Measurements from ENCODE around the gene HLA-DPB1. TPM values are rescaled to one million over a fixed set of nuclear protein-coding genes. Genes with fewer than 3 reads are reported as not detected.

Gene HLA-DPB1
- polyA plus RNA-seq (2011; rRNA removed) (8.2 and 11.2 TPM in 2 replicates), polyA minus RNA-seq (2011; rRNA and poly(A)+ RNA removed) (4.2 and 6.5 TPM in 2 replicates)

DNA sequence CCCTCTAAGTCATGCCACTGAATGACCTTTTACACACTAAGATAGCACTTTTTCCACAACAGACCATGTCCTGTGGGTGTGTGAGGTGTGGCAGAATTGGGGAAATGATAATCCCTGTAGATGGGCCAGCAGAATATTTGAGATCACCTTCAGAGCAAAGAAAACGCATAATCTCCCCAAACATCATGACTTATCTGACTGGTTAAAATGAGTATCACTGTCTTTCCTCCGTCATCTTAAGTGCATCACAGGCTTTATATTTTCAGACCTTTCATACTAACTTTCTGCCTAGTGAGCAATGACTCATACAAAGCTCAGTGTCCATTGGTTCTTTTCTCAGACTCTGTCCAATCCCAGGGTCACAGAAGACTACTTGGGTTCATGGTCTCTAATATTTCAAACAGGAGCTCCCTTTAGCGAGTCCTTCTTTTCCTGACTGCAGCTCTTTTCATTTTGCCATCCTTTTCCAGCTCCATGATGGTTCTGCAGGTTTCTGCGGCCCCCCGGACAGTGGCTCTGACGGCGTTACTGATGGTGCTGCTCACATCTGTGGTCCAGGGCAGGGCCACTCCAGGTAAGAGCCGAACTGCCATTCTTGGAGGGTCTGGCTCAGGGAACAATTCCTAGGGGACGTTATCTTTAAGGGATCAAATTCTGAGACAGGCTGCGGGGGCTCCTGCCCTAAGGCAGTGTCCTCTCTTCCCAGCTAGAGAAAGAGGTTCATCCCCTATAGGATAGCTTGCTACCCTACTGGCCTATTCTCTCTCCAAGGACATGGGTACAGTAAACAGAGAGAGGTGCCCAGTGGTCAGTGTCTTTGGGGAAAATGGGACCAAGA lies at the start of gene HLA-DPB1:
Gene HLA-DPB1 (plus strand): TSS at position 423 of the 838 bp plus-strand sequence. CDS start 52 bp downstream, at position 475.
- Histone ChIP-seq H3K36me3 (ENCODE audit: control insufficient read depth, insufficient read depth, low read length) (no peaks in the 10 kb centered on the region), H3K4me3 (ENCODE audit: low read depth, low read length) (no peak within 1 kb of the TSS), H3K27me3 (ENCODE audit: control insufficient read depth, insufficient read depth, low read length) (peaks cover 7% of the 10 kb centered on the region)
- peak; percentile 14 for DNase-seq (ENCODE audit: low read depth)
- POLR2A ChIA-PET: no interaction called here
- TF ChIP-seq, protein P1, sequence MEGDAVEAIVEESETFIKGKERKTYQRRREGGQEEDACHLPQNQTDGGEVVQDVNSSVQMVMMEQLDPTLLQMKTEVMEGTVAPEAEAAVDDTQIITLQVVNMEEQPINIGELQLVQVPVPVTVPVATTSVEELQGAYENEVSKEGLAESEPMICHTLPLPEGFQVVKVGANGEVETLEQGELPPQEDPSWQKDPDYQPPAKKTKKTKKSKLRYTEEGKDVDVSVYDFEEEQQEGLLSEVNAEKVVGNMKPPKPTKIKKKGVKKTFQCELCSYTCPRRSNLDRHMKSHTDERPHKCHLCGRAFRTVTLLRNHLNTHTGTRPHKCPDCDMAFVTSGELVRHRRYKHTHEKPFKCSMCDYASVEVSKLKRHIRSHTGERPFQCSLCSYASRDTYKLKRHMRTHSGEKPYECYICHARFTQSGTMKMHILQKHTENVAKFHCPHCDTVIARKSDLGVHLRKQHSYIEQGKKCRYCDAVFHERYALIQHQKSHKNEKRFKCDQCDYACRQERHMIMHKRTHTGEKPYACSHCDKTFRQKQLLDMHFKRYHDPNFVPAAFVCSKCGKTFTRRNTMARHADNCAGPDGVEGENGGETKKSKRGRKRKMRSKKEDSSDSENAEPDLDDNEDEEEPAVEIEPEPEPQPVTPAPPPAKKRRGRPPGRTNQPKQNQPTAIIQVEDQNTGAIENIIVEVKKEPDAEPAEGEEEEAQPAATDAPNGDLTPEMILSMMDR (IDR thresholded peaks at IDR 0.05; ENCODE audit: insufficient read depth, low read depth, low read length): no peak
- CTCF ChIA-PET: interaction anchor here (1.2 kb wide), 1 partner anchor 662 kb away, joined by 3 read pairs; no protein-coding TSS in a partner anchor

DNA sequence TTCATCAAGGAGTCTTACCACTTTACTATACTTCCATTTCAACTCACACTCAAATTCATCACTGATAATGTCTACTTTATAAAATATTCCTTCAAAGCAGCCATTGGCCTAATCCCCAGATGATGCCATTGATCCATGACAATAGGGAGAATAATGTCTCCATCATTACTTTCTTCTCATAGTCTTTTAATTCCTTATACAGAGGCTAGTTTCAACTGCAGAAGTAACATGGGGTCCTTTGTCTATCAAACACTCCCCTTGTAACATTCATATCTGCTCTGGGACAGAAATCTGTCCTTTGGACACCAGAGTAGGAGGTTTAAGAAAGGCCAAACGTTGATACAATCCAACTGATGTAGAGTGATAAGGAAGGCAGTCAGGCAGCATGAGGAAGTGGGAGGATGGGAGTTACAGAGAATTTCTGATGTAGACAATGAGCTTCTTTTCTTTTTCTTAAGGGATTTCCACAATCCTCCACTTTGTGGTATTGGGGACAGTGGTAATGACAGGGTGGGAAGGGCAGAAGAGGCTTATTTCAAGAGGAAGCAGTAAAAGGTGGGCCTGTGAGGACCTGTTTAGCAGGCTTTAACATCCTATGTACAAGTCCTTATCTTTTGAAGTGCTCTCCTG lies 47.5 kb upstream of the HLA-DPB1 start:
- H3K36me3 ChIP-seq (ENCODE audit: control insufficient read depth, insufficient read depth, low read length): no peaks in the 10 kb centered on the region
- ChIA-PET CTCF (interaction anchor here (1.0 kb wide), 1 partner anchor 220 kb away, joined by 4 read pairs; no protein-coding TSS in a partner anchor), POLR2A (no interaction called here)
- TF ChIP-seq, protein P1 (IDR thresholded peaks at IDR 0.05; ENCODE audit: insufficient read depth, low read depth, low read length): no peak
- H3K4me3 ChIP-seq (ENCODE audit: low read depth, low read length): no peak overlapping the region
- H3K27me3 ChIP-seq (ENCODE audit: control insufficient read depth, insufficient read depth, low read length): peaks cover 7% of the 10 kb centered on the region
- no peak for DNase-seq (ENCODE audit: low read depth)

DNA sequence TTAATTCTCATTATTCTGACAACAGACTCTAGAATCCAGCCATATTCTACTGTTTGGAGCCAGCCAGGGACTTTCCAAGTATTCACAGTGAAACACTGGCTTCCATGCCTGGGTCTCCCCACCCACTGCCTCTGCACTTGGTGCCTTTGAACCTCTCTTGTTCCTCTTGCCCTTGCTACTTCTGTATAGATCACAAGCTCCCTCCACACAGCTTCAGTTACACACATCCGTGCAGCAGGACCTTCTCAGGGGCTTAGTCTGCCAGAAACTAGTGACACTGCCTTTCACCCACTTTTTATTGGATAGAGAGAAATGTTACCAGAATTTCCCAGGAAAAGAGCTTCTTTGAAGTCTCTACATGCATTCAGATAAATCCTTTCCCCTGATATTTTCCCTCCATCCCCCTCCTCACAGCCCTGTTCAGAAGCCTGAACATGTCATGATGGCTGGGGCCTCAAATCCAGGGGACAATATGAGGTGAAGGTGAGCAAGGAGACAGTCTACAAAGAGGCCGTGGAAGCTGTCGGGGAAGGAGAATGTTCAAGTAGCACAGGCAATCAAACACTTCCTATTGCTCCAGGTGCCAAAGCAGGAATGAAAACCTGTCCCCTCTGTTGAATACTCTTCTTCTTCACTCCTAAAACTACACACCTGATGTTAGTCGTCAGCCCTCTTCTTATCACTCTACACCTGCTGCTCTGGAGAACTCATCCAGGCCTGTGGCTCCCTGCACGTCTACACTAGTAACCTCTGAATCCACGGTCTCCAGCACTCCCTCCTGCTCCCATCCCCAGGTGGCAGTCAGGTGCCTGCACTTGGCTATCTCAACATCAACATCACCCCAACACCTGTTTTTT lies 46.2 kb upstream of the HLA-DPB1 start:
- CTCF ChIA-PET: interaction anchor here (1.0 kb wide), 1 partner anchor 219 kb away, joined by 4 read pairs; no protein-coding TSS in a partner anchor
- Histone ChIP-seq H3K4me3 (ENCODE audit: low read depth, low read length) (no peak overlapping the region), H3K36me3 (ENCODE audit: control insufficient read depth, insufficient read depth, low read length) (no peaks in the 10 kb centered on the region), H3K27me3 (ENCODE audit: control insufficient read depth, insufficient read depth, low read length) (peaks cover 7% of the 10 kb centered on the region)
- POLR2A ChIA-PET: no interaction called here
- no peak for DNase-seq (ENCODE audit: low read depth)
- TF ChIP-seq, protein P1 (IDR thresholded peaks at IDR 0.05; ENCODE audit: insufficient read depth, low read depth, low read length): no peak

DNA sequence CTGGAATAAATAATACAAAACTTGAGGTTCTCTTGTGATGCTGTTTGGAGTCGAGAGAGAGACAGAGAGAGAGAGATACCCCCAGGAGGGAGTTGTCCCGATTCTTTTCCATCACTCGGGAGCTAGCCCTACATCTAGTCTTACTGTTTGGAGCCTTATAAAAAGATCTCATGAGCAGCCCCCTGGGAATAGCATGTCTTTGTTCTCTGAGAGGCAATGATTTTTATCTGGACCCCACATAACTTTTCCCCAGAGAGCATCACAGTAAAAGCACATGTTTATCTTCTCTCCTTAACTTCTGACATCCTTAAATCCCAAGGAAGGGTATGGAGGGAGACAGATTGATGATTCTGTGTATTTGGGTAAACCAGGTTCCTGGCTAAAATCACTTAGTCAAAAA lies 45.5 kb upstream of the HLA-DPB1 start:
- DNase-seq (ENCODE audit: low read depth): no peak

More for the DNA sequence above, 45.5 kb upstream of the HLA-DPB1 start:
- H3K27me3 ChIP-seq (ENCODE audit: control insufficient read depth, insufficient read depth, low read length): peaks cover 7% of the 10 kb centered on the region
- H3K36me3 ChIP-seq (ENCODE audit: control insufficient read depth, insufficient read depth, low read length): no peaks in the 10 kb centered on the region
- TF ChIP-seq, protein P1 (IDR thresholded peaks at IDR 0.05; ENCODE audit: insufficient read depth, low read depth, low read length): no peak
- CTCF ChIA-PET: no interaction called here
- no peak overlapping the region for H3K4me3 ChIP-seq (ENCODE audit: low read depth, low read length)
- POLR2A ChIA-PET: no interaction called here

All from BJ (cell line).